AG04450 (cell line): Measurements from ENCODE around the gene TCERG1. TPM values are rescaled to one million over a fixed set of nuclear protein-coding genes. Genes with fewer than 3 reads are reported as not detected.

Experiments
- CTCF ChIA-PET: fragments of 300-600, 350-600 bp; formaldehyde crosslinking; extraction: SDS; loops from one replicate; lab custom pipeline; 2022; ENCODE audit warnings: antibody characterized with exemption, inconsistent platforms; lab: Charles Lee
- POLR2A ChIA-PET: fragments of 350-600 bp; formaldehyde crosslinking; extraction: SDS; loops from one replicate; lab custom pipeline; 2021; ENCODE audit warnings: antibody characterized with exemption, inconsistent platforms; lab: Yijun Ruan, JAX
- DNase-seq: peaks from one replicate; pipeline ENCODE4 v3.0.0-alpha.2; 2011; ENCODE audit warnings: low read depth, low spot score
- H3K27ac ChIP-seq: one replicate; pipeline ENCODE4 v1.5.1; 2012; ENCODE audit warnings: low read depth, low read length, control low read depth
- H3K27me3 ChIP-seq: one replicate; pipeline ENCODE4 v1.6.0; 2012; ENCODE audit warnings: low read length; ENCODE audit not compliant: control insufficient read depth, insufficient read depth
- H3K4me3 ChIP-seq: 2 replicates; pipeline ENCODE4 v1.5.1; 2011; ENCODE audit warnings: mild to moderate bottlenecking, low read depth, low read length, control low read depth
- H3K9me3 ChIP-seq: 2 replicates; pipeline ENCODE4 v1.5.1; 2012; ENCODE audit warnings: low read length; ENCODE audit not compliant: control insufficient read depth, insufficient read depth
- CTCF ChIP-seq: IDR thresholded peaks from 2 replicates; pipeline ENCODE4 v1.5.1; 2011; ENCODE audit warnings: low read depth, low read length, control low read depth, inconsistent platforms
- polyA plus RNA-seq: library from polyadenylated mRNA; depleted of rRNA; stranded (reverse); fragments of >200 nt; gene quantifications from 2 replicates; pipeline ENCODE4 v1.2.3, GENCODE V29; 2011

Gene TCERG1
- polyA plus RNA-seq, 1 experiment: 43.1 TPM

GRCh38 chr5:146440870-146441495, 6.2 kb upstream of the TCERG1 start:
- CTCF ChIA-PET: no interaction called here
- Histone ChIP-seq H3K27ac (no peak overlapping the region), H3K27me3 (no peaks in the 10 kb centered on the region), H3K4me3 (no peak overlapping the region), H3K9me3 (peaks cover 2% of the 10 kb centered on the region; the same call in 1 of the 2 replicates)
- no peak for TF ChIP-seq CTCF
- POLR2A ChIA-PET: no interaction called here
- DNase-seq: no peak

GRCh38 chr5:146441896-146442295, 5.2 kb upstream of the TCERG1 start:
- H3K27me3 ChIP-seq: no peaks in the 10 kb centered on the region
- H3K4me3 ChIP-seq: no peak overlapping the region
- DNase-seq: no peak
- no peak for TF ChIP-seq CTCF
- ChIA-PET CTCF (no interaction called here), POLR2A (no interaction called here)
- H3K27ac ChIP-seq: no peak overlapping the region
- H3K9me3 ChIP-seq: peaks cover 2% of the 10 kb centered on the region; the same call in 1 of the 2 replicates

GRCh38 chr5:146447734-146448380, 724 bp downstream of the TCERG1 start:
- Histone ChIP-seq H3K27me3 (no peaks in the 10 kb centered on the region), H3K27ac (peak overlapping the region; percentile 83), H3K4me3 (peak overlapping the region; percentile 93), H3K9me3 (peaks cover 2% of the 10 kb centered on the region; the same call in 1 of the 2 replicates)
- CTCF ChIA-PET: interaction anchor here (1.2 to 2.2 kb wide), 7 partner anchors 11 to 1084 kb away, joined by 3 to 23 read pairs (median 7); no protein-coding TSS in a partner anchor
- TF ChIP-seq CTCF: no peak
- POLR2A ChIA-PET: no interaction called here
- DNase-seq: no peak

GRCh38 chr5:146448783-146449519, 1.8 kb downstream of the TCERG1 start:
- Histone ChIP-seq H3K4me3 (peak overlapping the region; percentile 93), H3K27ac (no peak overlapping the region), H3K9me3 (peaks cover 2% of the 10 kb centered on the region; the same call in 1 of the 2 replicates), H3K27me3 (no peaks in the 10 kb centered on the region)
- POLR2A ChIA-PET: no interaction called here
- no peak for DNase-seq
- CTCF ChIA-PET: interaction anchor here (0.9 kb wide), 1 partner anchor 10 kb away, joined by 3 read pairs; no protein-coding TSS in a partner anchor
- TF ChIP-seq CTCF: no peak
